Common myeloid progenitor, CD34-positive (primary cell): ENCODE data around the gene NTM.

Experiments
- CTCF ChIA-PET: fragments of 350-600 bp; sonication (Branson Sonifier 250); formaldehyde crosslinking; loops from one replicate; lab custom pipeline; 2021; ENCODE audit warnings: antibody characterized with exemption; lab: Charles Lee
- POLR2A ChIA-PET: fragments of 350-600 bp; sonication (Branson Sonifier 250); formaldehyde crosslinking; loops from one replicate; lab custom pipeline; 2021; ENCODE audit warnings: antibody characterized with exemption; lab: Charles Lee
- DNase-seq, 3 donors: peaks; one replicate each; pipeline versions ENCODE4 v3.0.0 to v3.0.0-alpha.2; 2013
- H3K27ac ChIP-seq, 2 experiments: 1 replicate in 1 of 2; 2 replicates in 1 of 2; pipeline ENCODE4 v1.7.0; 2013; ENCODE audit warnings: inconsistent platforms in 2 of 2, low read length in 2 of 2, mild to moderate bottlenecking in 2 of 2, low read depth in 1 of 2, moderate library complexity in 1 of 2; ENCODE audit not compliant: severe bottlenecking in 2 of 2, insufficient read depth in 1 of 2, poor library complexity in 1 of 2
- H3K27me3 ChIP-seq, 5 experiments: replicated peaks in 2 of 5; 1 replicate in 3 of 5; 2 replicates in 2 of 5; pipeline versions ENCODE4 v1.6.1 to v1.7.0; 2013; ENCODE audit warnings: low read length in 4 of 5, mild to moderate bottlenecking in 2 of 5, moderate library complexity in 2 of 5, inconsistent platforms in 1 of 5; ENCODE audit not compliant: insufficient read depth in 5 of 5, control insufficient read depth in 4 of 5
- H3K36me3 ChIP-seq, 4 experiments: 1 replicate in 2 of 4; 2 replicates in 2 of 4; pipeline versions ENCODE4 v1.6.1 to v1.7.0; 2013; ENCODE audit warnings: low read length in 3 of 4, control low read depth in 1 of 4, mild to moderate bottlenecking in 1 of 4; ENCODE audit not compliant: control insufficient read depth in 4 of 4, insufficient read depth in 4 of 4
- H3K4me1 ChIP-seq, 4 experiments: 1 replicate in 3 of 4; 2 replicates in 1 of 4; pipeline versions ENCODE4 v1.6.1 to v1.7.1; 2013; ENCODE audit warnings: low read length in 3 of 4, mild to moderate bottlenecking in 3 of 4, control low read depth in 1 of 4, inconsistent platforms in 1 of 4, moderate library complexity in 1 of 4; ENCODE audit not compliant: control insufficient read depth in 4 of 4, insufficient read depth in 4 of 4; ENCODE audit errors: control extremely low read depth in 1 of 4
- H3K4me3 ChIP-seq, 7 experiments: 1 replicate in 4 of 7; 2 replicates in 3 of 7; pipeline versions ENCODE4 v1.5.1 to v1.7.0; 2013; ENCODE audit warnings: mild to moderate bottlenecking in 7 of 7, low read length in 6 of 7, moderate library complexity in 6 of 7, inconsistent platforms in 2 of 7, low read depth in 2 of 7, control low read depth in 1 of 7; ENCODE audit not compliant: insufficient read depth in 4 of 7, control insufficient read depth in 1 of 7; ENCODE audit errors: extremely low read depth in 1 of 7
- H3K9me3 ChIP-seq, 5 experiments: 1 replicate in 4 of 5; 2 replicates in 1 of 5; pipeline versions ENCODE4 v1.6.1 to v1.7.1; 2013; ENCODE audit warnings: low read length in 4 of 5, mild to moderate bottlenecking in 2 of 5, inconsistent platforms in 1 of 5, low read depth in 1 of 5, moderate library complexity in 1 of 5; ENCODE audit not compliant: control insufficient read depth in 4 of 5, insufficient read depth in 2 of 5; ENCODE audit errors: control extremely low read depth in 1 of 5
- WGBS: methylation state at CpG from one replicate; pipeline ENCODE4 v1.1.5; 2013; ENCODE audit not compliant: insufficient coverage; 5-methylcytosine and 5-hydroxymethylcytosine counted together

The NTM gene

GRCh38 chr11:131637469-131638175 lies 267.2 kb downstream of the NTM start:
- POLR2A ChIA-PET = no interaction called here
- peak; percentile 28 to 51 (median 43) for DNase-seq
- H3K27ac ChIP-seq = no peak overlapping the region
- peaks cover 0 to 2% (median 0%) of the 10 kb centered on the region in 5 experiments for H3K9me3 ChIP-seq
- no peaks in the 10 kb centered on the region for H3K36me3 ChIP-seq
- H3K4me1 ChIP-seq = peaks cover 0 to 2% (median 0%) of the 10 kb centered on the region in 4 experiments
- peaks cover 0 to 3% (median 0%) of the 10 kb centered on the region in 5 experiments for H3K27me3 ChIP-seq
- CTCF ChIA-PET = no interaction called here
- WGBS = 50% methylated on average over 1 of the region's 6 CpGs
- no peak overlapping the region for H3K4me3 ChIP-seq

- WGBS = no CpG with 5 or more reads among the region's 3 CpGs
- ChIA-PET POLR2A (no interaction called here), CTCF (no interaction called here)
- Histone ChIP-seq H3K9me3 (no peaks in the 10 kb centered on the region), H3K27ac (no peak overlapping the region), H3K4me1 (peaks cover 0 to 2% (median 0%) of the 10 kb centered on the region in 4 experiments), H3K36me3 (no peaks in the 10 kb centered on the region), H3K27me3 (peaks cover 0 to 3% (median 0%) of the 10 kb centered on the region in 5 experiments), H3K4me3 (no peak overlapping the region)
- DNase-seq = no peak
These were observed 268.5 kb downstream of the NTM start for GRCh38 chr11:131638889-131639288.

GRCh38 chr11:131640320-131640719 lies 269.9 kb downstream of the NTM start:
- ChIA-PET POLR2A (interaction anchor here (0.7 kb wide), 1 partner anchor 16 kb away, joined by 3 read pairs; no protein-coding TSS in a partner anchor), CTCF (no interaction called here)
- DNase-seq = no peak
- no peaks in the 10 kb centered on the region for H3K36me3 ChIP-seq
- WGBS = 79% methylated on average over 5 of the region's 5 CpGs
- peaks cover 0 to 3% (median 0%) of the 10 kb centered on the region in 5 experiments for H3K27me3 ChIP-seq
- peaks cover 0 to 2% (median 0%) of the 10 kb centered on the region in 4 experiments for H3K4me1 ChIP-seq
- H3K9me3 ChIP-seq = no peaks in the 10 kb centered on the region
- no peak overlapping the region for H3K4me3 ChIP-seq
- no peak overlapping the region for H3K27ac ChIP-seq

GRCh38 chr11:131642756-131643531 lies 272.5 kb downstream of the NTM start:
- Histone ChIP-seq H3K27ac (no peak overlapping the region), H3K4me1 (no peaks in the 10 kb centered on the region), H3K36me3 (no peaks in the 10 kb centered on the region), H3K27me3 (peaks cover 0 to 3% (median 0%) of the 10 kb centered on the region in 5 experiments), H3K9me3 (peaks cover 0 to under 1% (median 0%) of the 10 kb centered on the region in 5 experiments), H3K4me3 (no peak overlapping the region)
- DNase-seq = no peak
- ChIA-PET POLR2A (no interaction called here), CTCF (interaction anchor here (1.7 kb wide), 1 partner anchor 16 kb away, joined by 3 read pairs; no protein-coding TSS in a partner anchor)
- whole genome bisulfite sequencing = 92% methylated on average over 11 of the region's 15 CpGs

GRCh38 chr11:131644204-131644795 lies 273.9 kb downstream of the NTM start:
- H3K27ac ChIP-seq = no peak overlapping the region
- ChIA-PET POLR2A (no interaction called here), CTCF (interaction anchor here (0.9 kb wide), 1 partner anchor 13 kb away, joined by 4 read pairs; no protein-coding TSS in a partner anchor)
- peaks cover 0 to 3% (median 0%) of the 10 kb centered on the region in 5 experiments for H3K27me3 ChIP-seq
- 100% methylated on average over 1 of the region's 5 CpGs for WGBS
- peak in 1 of 3 donors; percentile 16 for DNase-seq
- H3K4me1 ChIP-seq = no peaks in the 10 kb centered on the region
- no peak overlapping the region for H3K4me3 ChIP-seq
- no peaks in the 10 kb centered on the region for H3K36me3 ChIP-seq
- peaks cover 0 to 2% (median 0%) of the 10 kb centered on the region in 5 experiments for H3K9me3 ChIP-seq

GRCh38 chr11:131645237-131645636 lies 274.8 kb downstream of the NTM start:
- peaks cover 0 to 2% (median 0%) of the 10 kb centered on the region in 5 experiments for H3K9me3 ChIP-seq
- no peak for DNase-seq
- no peaks in the 10 kb centered on the region for H3K36me3 ChIP-seq
- WGBS = 87% methylated on average over 4 of the region's 6 CpGs
- no peak overlapping the region for H3K4me3 ChIP-seq
- CTCF ChIA-PET = interaction anchor here (1.2 kb wide), 1 partner anchor 65 kb away, joined by 4 read pairs; no protein-coding TSS in a partner anchor
- peaks cover 0 to 7% (median 3%) of the 10 kb centered on the region in 4 experiments for H3K4me1 ChIP-seq
- H3K27me3 ChIP-seq = peaks cover 0 to 3% (median 0%) of the 10 kb centered on the region in 5 experiments
- POLR2A ChIA-PET = no interaction called here
- no peak overlapping the region for H3K27ac ChIP-seq
